Neural progenitor cell (in vitro differentiated cells): ENCODE data around the gene METTL16. TPM values are rescaled to one million over a fixed set of nuclear protein-coding genes. Genes with fewer than 3 reads are reported as not detected.

Experiments used
- DNase-seq: peaks from one replicate; pipeline ENCODE4 v3.0.0-alpha.2; 2016; ENCODE audit warnings: low spot score
- H2AFZ ChIP-seq: fragments of 200-600 bp; sonication (generic); replicated peaks from 2 replicates; pipeline ENCODE4 v1.6.1; 2016; ENCODE audit warnings: antibody characterized with exemption
- H3F3A ChIP-seq: fragments of 200-600 bp; sonication (generic); 2 replicates; pipeline ENCODE4 v1.6.1; 2016; ENCODE audit warnings: antibody characterized with exemption, low read depth
- H3K27ac ChIP-seq: fragments of 200-600 bp; sonication (generic); 2 replicates; pipeline ENCODE4 v1.5.1; 2016; ENCODE audit warnings: mild to moderate bottlenecking
- H3K27me3 ChIP-seq: fragments of 200-600 bp; sonication (generic); 2 replicates; pipeline ENCODE4 v1.6.1; 2016; ENCODE audit warnings: mild to moderate bottlenecking, moderate library complexity
- H3K36me3 ChIP-seq: fragments of 200-600 bp; sonication (generic); 2 replicates; pipeline ENCODE4 v1.5.1; 2016
- H3K4me1 ChIP-seq: fragments of 200-600 bp; sonication (generic); 2 replicates; pipeline ENCODE4 v1.6.1; 2016; ENCODE audit warnings: mixed run types
- H3K4me2 ChIP-seq: fragments of 200-600 bp; sonication (generic); 2 replicates; pipeline ENCODE4 v1.6.1; 2016
- H3K4me3 ChIP-seq: fragments of 200-600 bp; sonication (generic); 2 replicates; pipeline ENCODE4 v1.5.1; 2016
- H3K79me2 ChIP-seq: fragments of 200-600 bp; sonication (generic); 2 replicates; pipeline ENCODE4 v1.6.1; 2016; ENCODE audit warnings: low read depth
- H3K9ac ChIP-seq: fragments of 200-600 bp; sonication (generic); 2 replicates; pipeline ENCODE4 v1.6.1; 2016
- H3K9me3 ChIP-seq: fragments of 200-600 bp; sonication (generic); 2 replicates; pipeline ENCODE4 v1.5.1; 2016; ENCODE audit warnings: low read depth
- H4K20me1 ChIP-seq: fragments of 200-600 bp; sonication (generic); 2 replicates; pipeline ENCODE4 v1.6.1; 2016; ENCODE audit warnings: low read depth
- H3K27ac Mint-ChIP-seq: 3 replicates; pipeline ENCODE4 v1.8.0; 2021; ENCODE audit warnings: mixed read lengths
- H3K27me3 Mint-ChIP-seq: 2 replicates; pipeline ENCODE4 v1.8.0; 2022; ENCODE audit warnings: low read depth, mild to moderate bottlenecking, inconsistent platforms, moderate library complexity, mixed read lengths; ENCODE audit not compliant: insufficient read depth
- H3K36me3 Mint-ChIP-seq: 3 replicates; pipeline ENCODE4 v1.8.0; 2021; ENCODE audit warnings: mixed read lengths
- H3K4me1 Mint-ChIP-seq: 3 replicates; pipeline ENCODE4 v1.8.0; 2021; ENCODE audit warnings: mixed read lengths
- H3K4me3 Mint-ChIP-seq: 3 replicates; pipeline ENCODE4 v1.8.0; 2021; ENCODE audit warnings: mild to moderate bottlenecking, moderate library complexity, mixed read lengths
- H3K9me3 Mint-ChIP-seq: 3 replicates; pipeline ENCODE4 v1.8.0; 2020; ENCODE audit warnings: mixed read lengths
- CTCF ChIP-seq: fragments of 200-600 bp; sonication (generic); IDR thresholded peaks from 2 replicates; pipeline ENCODE4 v1.5.1; 2017; ENCODE audit warnings: antibody characterized with exemption, mild to moderate bottlenecking
- EZH2 ChIP-seq: fragments of 200-600 bp; sonication (generic); IDR thresholded peaks from 2 replicates; pipeline ENCODE4 v1.6.1; 2017; ENCODE audit warnings: antibody characterized with exemption, mild to moderate bottlenecking, moderate library complexity
- EZH2phosphoT487 ChIP-seq: fragments of 200-600 bp; sonication (generic); IDR thresholded peaks from 2 replicates; pipeline ENCODE4 v1.6.1; 2017; ENCODE audit warnings: antibody characterized with exemption
- total RNA-seq: library from RNA; depleted of rRNA; stranded (reverse); fragments of >200 nt; gene quantifications from 2 replicates; pipeline ENCODE4 v1.2.3, GENCODE V29; 2015; ENCODE audit warnings: low replicate concordance

The METTL16 gene
- total RNA-seq, 1 donor from 2014 or later, result 40.0 TPM

GRCh38 chr17:2398655-2399571 is 112.8 kb downstream of the METTL16 start:
- TF ChIP-seq EZH2phosphoT487 (no peak), CTCF (no peak), EZH2 (no peak)
- Mint-ChIP-seq H3K4me1 (peaks cover 62% of the 10 kb centered on the region), H3K4me3 (peak overlapping the region; percentile 88), H3K36me3 (no peaks in the 10 kb centered on the region), H3K27ac (peak overlapping the region; percentile 96), H3K9me3 (no peaks in the 10 kb centered on the region), H3K27me3 (peaks cover 23% of the 10 kb centered on the region)
- Histone ChIP-seq H2AFZ (no peak overlapping the region), H3K4me1 (peaks cover 43% of the 10 kb centered on the region), H4K20me1 (peaks cover 55% of the 10 kb centered on the region), H3K9me3 (no peaks in the 10 kb centered on the region), H3K36me3 (no peaks in the 10 kb centered on the region), H3K79me2 (peaks cover 44% of the 10 kb centered on the region), H3K4me2 (peak overlapping the region; percentile 95), H3K9ac (peak overlapping the region; percentile 34), H3K27ac (no peak overlapping the region), H3K4me3 (peak overlapping the region; percentile 81), H3K27me3 (no peaks in the 10 kb centered on the region), H3F3A (peaks cover 79% of the 10 kb centered on the region)
- DNase-seq, result peak; percentile 80

GRCh38 chr17:2398182-2398581 is 113.5 kb downstream of the METTL16 start:
- Histone ChIP-seq H3K79me2 (peaks cover 44% of the 10 kb centered on the region), H3K27me3 (no peaks in the 10 kb centered on the region), H3F3A (peaks cover 81% of the 10 kb centered on the region), H3K4me3 (peak overlapping the region; percentile 81), H3K36me3 (no peaks in the 10 kb centered on the region), H4K20me1 (peaks cover 55% of the 10 kb centered on the region), H3K27ac (no peak overlapping the region), H3K9me3 (no peaks in the 10 kb centered on the region), H2AFZ (no peak overlapping the region), H3K4me1 (peaks cover 43% of the 10 kb centered on the region), H3K9ac (no peak overlapping the region), H3K4me2 (peak overlapping the region; percentile 95)
- Mint-ChIP-seq H3K36me3 (no peaks in the 10 kb centered on the region), H3K9me3 (no peaks in the 10 kb centered on the region), H3K4me3 (peak overlapping the region; percentile 88), H3K4me1 (peaks cover 57% of the 10 kb centered on the region), H3K27ac (peak overlapping the region; percentile 70), H3K27me3 (peaks cover 23% of the 10 kb centered on the region)
- no peak for DNase-seq
- TF ChIP-seq CTCF, result no peak
- TF ChIP-seq EZH2phosphoT487, result no peak
- TF ChIP-seq EZH2, result no peak

GRCh38 chr17:2397247-2398171 is 114.2 kb downstream of the METTL16 start:
- Histone ChIP-seq H3K36me3 (no peaks in the 10 kb centered on the region), H4K20me1 (peaks cover 55% of the 10 kb centered on the region), H3K9me3 (no peaks in the 10 kb centered on the region), H3F3A (peaks cover 80% of the 10 kb centered on the region), H3K4me1 (peaks cover 41% of the 10 kb centered on the region), H3K27me3 (no peaks in the 10 kb centered on the region), H2AFZ (no peak overlapping the region), H3K27ac (no peak overlapping the region), H3K9ac (no peak overlapping the region), H3K4me2 (peak overlapping the region; percentile 78), H3K79me2 (peaks cover 44% of the 10 kb centered on the region), H3K4me3 (peak overlapping the region; percentile 42)
- H3K36me3 Mint-ChIP-seq, result no peaks in the 10 kb centered on the region
- H3K4me1 Mint-ChIP-seq, result peaks cover 51% of the 10 kb centered on the region
- peaks cover 21% of the 10 kb centered on the region for H3K27me3 Mint-ChIP-seq
- DNase-seq, result no peak
- TF ChIP-seq EZH2, result no peak
- no peak for TF ChIP-seq EZH2phosphoT487
- no peak for TF ChIP-seq CTCF
- H3K27ac Mint-ChIP-seq, result peak overlapping the region; percentile 90
- H3K9me3 Mint-ChIP-seq, result no peaks in the 10 kb centered on the region
- peak overlapping the region; percentile 88 for H3K4me3 Mint-ChIP-seq
